GM23338 (cell line): ENCODE results near the gene MYO16. TPM values are rescaled to one million over a fixed set of nuclear protein-coding genes. Genes with fewer than 3 reads are reported as not detected.
A peak's percentile ranks its signal among the peaks of the same experiment; 100 is the strongest.

Source experiments
- ATAC-seq: fragments of 200-7000 bp; cut with Tn5 transposase; 3 replicates; pipeline ENCODE4 v1.9.1; 2020
- DNase-seq: peaks from one replicate; pipeline ENCODE4 v3.0.0-alpha.2; 2015; ENCODE audit warnings: low spot score
- H2AFZ ChIP-seq: fragments of 200-600 bp; sonication (generic); 2 replicates; pipeline ENCODE4 v1.8.0; 2016; ENCODE audit warnings: antibody characterized with exemption, mild to moderate bottlenecking, moderate library complexity
- H3F3A ChIP-seq: fragments of 200-600 bp; sonication (generic); replicated peaks from 2 replicates; pipeline ENCODE4 v1.8.0; 2017; ENCODE audit warnings: antibody characterized with exemption, mixed run types, low read depth
- H3K27ac ChIP-seq: fragments of 200-600 bp; sonication (generic); 2 replicates; pipeline ENCODE4 v1.6.1; 2016; ENCODE audit warnings: low read depth
- H3K27me3 ChIP-seq: fragments of 200-600 bp; sonication (generic); 2 replicates; pipeline ENCODE4 v1.8.0; 2016; ENCODE audit warnings: mild to moderate bottlenecking, mixed run types, moderate library complexity; ENCODE audit not compliant: insufficient read depth
- H3K36me3 ChIP-seq: fragments of 200-600 bp; sonication (generic); 2 replicates; pipeline ENCODE4 v1.8.0; 2016; ENCODE audit warnings: mild to moderate bottlenecking; ENCODE audit not compliant: insufficient read depth
- H3K4me1 ChIP-seq: fragments of 200-600 bp; sonication (generic); 2 replicates; pipeline ENCODE4 v1.8.0; 2016; ENCODE audit warnings: mild to moderate bottlenecking, moderate library complexity; ENCODE audit not compliant: insufficient read depth
- H3K4me2 ChIP-seq: fragments of 200-600 bp; sonication (generic); 2 replicates; pipeline ENCODE4 v1.7.1; 2017; ENCODE audit warnings: mixed run types
- H3K4me3 ChIP-seq: fragments of 200-600 bp; sonication (generic); 2 replicates; pipeline ENCODE4 v1.6.1; 2016; ENCODE audit warnings: mixed run types
- H3K79me2 ChIP-seq: fragments of 200-600 bp; sonication (generic); replicated peaks from 2 replicates; pipeline ENCODE4 v1.8.0; 2017; ENCODE audit warnings: mild to moderate bottlenecking; ENCODE audit not compliant: insufficient read depth
- H3K9me2 ChIP-seq: fragments of 200-600 bp; sonication (generic); 2 replicates; pipeline ENCODE4 v1.8.0; 2017; ENCODE audit not compliant: insufficient read depth
- H4K20me1 ChIP-seq: fragments of 200-600 bp; sonication (generic); replicated peaks from 2 replicates; pipeline ENCODE4 v1.8.0; 2017; ENCODE audit warnings: mild to moderate bottlenecking; ENCODE audit not compliant: insufficient read depth
- H3K27ac Mint-ChIP-seq: 2 replicates; pipeline ENCODE4 v1.8.0; 2020; ENCODE audit warnings: inconsistent platforms, mild to moderate bottlenecking, moderate library complexity, mixed read lengths
- H3K27me3 Mint-ChIP-seq: 3 replicates; pipeline ENCODE4 v1.8.0; 2022; ENCODE audit warnings: low read depth, mild to moderate bottlenecking, moderate library complexity, mixed read lengths, inconsistent platforms; ENCODE audit not compliant: insufficient read depth, poor library complexity
- H3K36me3 Mint-ChIP-seq: 3 replicates; pipeline ENCODE4 v1.8.0; 2021; ENCODE audit warnings: low read depth, mild to moderate bottlenecking, inconsistent platforms, moderate library complexity, mixed read lengths
- H3K4me1 Mint-ChIP-seq: 3 replicates; pipeline ENCODE4 v1.8.0; 2020; ENCODE audit warnings: mild to moderate bottlenecking, inconsistent platforms, mixed read lengths
- H3K4me3 Mint-ChIP-seq: 3 replicates; pipeline ENCODE4 v1.8.0; 2021; ENCODE audit warnings: moderate library complexity, mild to moderate bottlenecking, inconsistent platforms, mixed read lengths
- H3K9me3 Mint-ChIP-seq: 3 replicates; pipeline ENCODE4 v1.8.0; 2020; ENCODE audit warnings: moderate library complexity, mild to moderate bottlenecking, inconsistent platforms, mixed read lengths
- EZH2 ChIP-seq: fragments of 200-600 bp; sonication (generic); IDR thresholded peaks from one replicate; pipeline ENCODE4 v1.8.0; 2017; ENCODE audit warnings: antibody characterized with exemption, mild to moderate bottlenecking, low read depth; ENCODE audit not compliant: unreplicated experiment
- JUNB ChIP-seq: IDR thresholded peaks from one replicate; pipeline ENCODE4 v1.6.1; 2016; ENCODE audit warnings: antibody characterized with exemption; ENCODE audit not compliant: unreplicated experiment
- NANOG ChIP-seq: IDR thresholded peaks from 2 replicates; pipeline ENCODE4 v1.6.1; 2016; ENCODE audit warnings: antibody characterized with exemption, borderline replicate concordance
- POLR2AphosphoS5 ChIP-seq: IDR thresholded peaks from 2 replicates; pipeline ENCODE4 v1.6.1; 2016; ENCODE audit warnings: antibody characterized with exemption, low read depth
- STAT1 ChIP-seq: IDR thresholded peaks from one replicate; pipeline ENCODE4 v1.6.1; 2016; ENCODE audit warnings: antibody characterized with exemption; ENCODE audit not compliant: unreplicated experiment
- ZNF114 ChIP-seq: fragments of 250-450 bp; sonication (Bioruptor Pico); IDR thresholded peaks from 2 replicates; pipeline ENCODE4 v1.5.0; 2020; ENCODE audit warnings: mild to moderate bottlenecking, moderate library complexity
- polyA plus RNA-seq: library from polyadenylated mRNA; unstranded; fragments of >200 nt; fragmentation: Nextera tagmentation; extraction: Ambion mirVana; gene quantifications from 2 replicates; pipeline ENCODE4 v1.2.1, GENCODE V29; 2016
- total RNA-seq: library from RNA; depleted of rRNA; stranded (reverse); fragments of >200 nt; shearing (Covaris generic); gene quantifications from 2 replicates; pipeline ENCODE4 v1.2.3, GENCODE V29; 2014
- TF ChIP-seq, protein P1 (sequence below): IDR thresholded peaks from one replicate; pipeline ENCODE4 v1.6.1; 2018; ENCODE audit warnings: antibody characterized with exemption; ENCODE audit not compliant: unreplicated experiment
- TF ChIP-seq, protein P2 (sequence below), 2 experiments: fragments of 200-600 bp in 1 of 2; sonication (generic) in 1 of 2; conservative IDR thresholded peaks; 2 replicates each; pipeline versions ENCODE4 v1.5.1 to v1.6.1; 2016 to 2017; ENCODE audit warnings: antibody characterized with exemption in 2 of 2, low read depth in 2 of 2, mild to moderate bottlenecking in 2 of 2, moderate library complexity in 1 of 2
- TF ChIP-seq, protein P3 (sequence below): fragments of 250-450 bp; sonication (Bioruptor Pico); IDR thresholded peaks from 2 replicates; pipeline ENCODE4 v1.5.0; 2020; ENCODE audit warnings: mild to moderate bottlenecking, moderate library complexity

MYO16 gene
- total and polyA plus RNA-seq, 2 experiments from 2014 or later, result 0.10 to 0.13 TPM

DNA sequence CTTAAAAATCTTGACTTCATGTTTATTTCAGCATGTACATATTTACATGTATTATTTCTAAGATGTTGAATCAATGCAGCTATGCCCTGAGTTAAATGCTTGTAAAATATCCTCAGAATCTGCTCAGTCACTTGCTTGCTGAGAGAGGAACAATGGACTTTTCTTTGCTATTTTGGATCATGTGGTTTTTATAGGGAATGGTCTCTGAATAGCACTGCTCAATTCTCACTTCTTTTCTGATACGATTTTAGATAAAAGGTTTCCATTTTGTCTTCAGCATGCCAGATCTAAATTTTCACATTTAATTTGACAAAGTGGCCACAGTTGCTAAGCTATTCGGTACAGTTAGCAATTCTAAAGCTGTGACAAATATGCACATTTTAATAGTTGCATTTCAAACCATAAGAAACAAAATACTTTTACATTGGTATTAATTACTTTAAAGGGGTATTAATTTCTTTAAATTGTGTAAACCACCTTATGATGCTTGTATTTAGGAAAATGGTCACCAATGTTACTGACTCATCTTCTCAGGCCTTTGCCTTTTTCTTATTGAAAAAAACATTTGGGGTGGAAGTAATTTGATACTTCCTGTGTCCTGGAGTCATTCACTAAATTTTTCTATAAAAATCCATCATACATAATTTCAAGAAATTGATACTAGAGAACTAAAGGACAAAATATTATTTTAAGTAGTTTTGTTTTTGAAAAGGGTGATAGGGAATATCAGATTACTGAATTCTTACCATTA, 113.5 kb downstream of the MYO16 start:
- Histone ChIP-seq H3K4me1 (peaks cover 8% of the 10 kb centered on the region; the same call in 1 of the 2 replicates), H3K9me2 (no peaks in the 10 kb centered on the region), H3K27me3 (no peaks in the 10 kb centered on the region), H3K4me2 (0 out of 2 replicates have a peak overlapping the region, but pooled peaks have one; percentile 10), H2AFZ (peak overlapping the region; percentile 43; the same call in 1 of the 2 replicates), H3K27ac (no peak overlapping the region), H3F3A (no peaks in the 10 kb centered on the region), H3K79me2 (no peaks in the 10 kb centered on the region), H4K20me1 (no peaks in the 10 kb centered on the region), H3K4me3 (no peak overlapping the region), H3K36me3 (no peaks in the 10 kb centered on the region)
- ATAC-seq (no peak), DNase-seq (no peak)
- peaks cover 7% of the 10 kb centered on the region for H3K4me1 Mint-ChIP-seq
- TF ChIP-seq, protein P1, sequence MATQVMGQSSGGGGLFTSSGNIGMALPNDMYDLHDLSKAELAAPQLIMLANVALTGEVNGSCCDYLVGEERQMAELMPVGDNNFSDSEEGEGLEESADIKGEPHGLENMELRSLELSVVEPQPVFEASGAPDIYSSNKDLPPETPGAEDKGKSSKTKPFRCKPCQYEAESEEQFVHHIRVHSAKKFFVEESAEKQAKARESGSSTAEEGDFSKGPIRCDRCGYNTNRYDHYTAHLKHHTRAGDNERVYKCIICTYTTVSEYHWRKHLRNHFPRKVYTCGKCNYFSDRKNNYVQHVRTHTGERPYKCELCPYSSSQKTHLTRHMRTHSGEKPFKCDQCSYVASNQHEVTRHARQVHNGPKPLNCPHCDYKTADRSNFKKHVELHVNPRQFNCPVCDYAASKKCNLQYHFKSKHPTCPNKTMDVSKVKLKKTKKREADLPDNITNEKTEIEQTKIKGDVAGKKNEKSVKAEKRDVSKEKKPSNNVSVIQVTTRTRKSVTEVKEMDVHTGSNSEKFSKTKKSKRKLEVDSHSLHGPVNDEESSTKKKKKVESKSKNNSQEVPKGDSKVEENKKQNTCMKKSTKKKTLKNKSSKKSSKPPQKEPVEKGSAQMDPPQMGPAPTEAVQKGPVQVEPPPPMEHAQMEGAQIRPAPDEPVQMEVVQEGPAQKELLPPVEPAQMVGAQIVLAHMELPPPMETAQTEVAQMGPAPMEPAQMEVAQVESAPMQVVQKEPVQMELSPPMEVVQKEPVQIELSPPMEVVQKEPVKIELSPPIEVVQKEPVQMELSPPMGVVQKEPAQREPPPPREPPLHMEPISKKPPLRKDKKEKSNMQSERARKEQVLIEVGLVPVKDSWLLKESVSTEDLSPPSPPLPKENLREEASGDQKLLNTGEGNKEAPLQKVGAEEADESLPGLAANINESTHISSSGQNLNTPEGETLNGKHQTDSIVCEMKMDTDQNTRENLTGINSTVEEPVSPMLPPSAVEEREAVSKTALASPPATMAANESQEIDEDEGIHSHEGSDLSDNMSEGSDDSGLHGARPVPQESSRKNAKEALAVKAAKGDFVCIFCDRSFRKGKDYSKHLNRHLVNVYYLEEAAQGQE, result no peak
- TF ChIP-seq ZNF114 (CRISPR knock-in tag), result no peak
- TF ChIP-seq JUNB, result no peak
- no peaks in the 10 kb centered on the region for H3K27me3 Mint-ChIP-seq
- H3K9me3 Mint-ChIP-seq, result peaks cover 30% of the 10 kb centered on the region
- no peak overlapping the region for H3K4me3 Mint-ChIP-seq
- H3K36me3 Mint-ChIP-seq, result peaks cover 14% of the 10 kb centered on the region; the same call in 2 of the 3 replicates
- peak overlapping the region; percentile 84 for H3K27ac Mint-ChIP-seq

DNA sequence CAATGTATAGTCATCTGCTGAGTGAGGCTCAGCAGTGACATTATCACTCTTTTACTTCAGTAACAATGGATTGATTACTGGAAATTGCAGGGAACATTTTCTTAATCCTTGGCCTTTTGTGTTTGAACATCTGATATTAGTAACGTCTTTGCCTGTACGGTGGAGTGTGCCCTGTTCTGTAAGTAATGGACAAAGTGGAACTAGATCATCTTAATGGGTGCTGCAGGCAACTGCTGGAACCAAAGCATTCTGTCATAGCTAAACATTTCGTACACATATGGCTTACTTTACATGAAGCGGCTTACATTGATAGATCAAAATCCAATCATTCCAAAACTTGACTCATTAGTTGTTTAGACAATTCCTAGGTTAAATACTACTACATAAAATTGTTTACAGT, 114.1 kb downstream of the MYO16 start:
- H2AFZ ChIP-seq, result no peak overlapping the region
- DNase-seq (no peak), ATAC-seq (no peak)
- no peaks in the 10 kb centered on the region for H3K9me2 ChIP-seq
- peaks cover 14% of the 10 kb centered on the region; the same call in 2 of the 3 replicates for H3K36me3 Mint-ChIP-seq
- no peaks in the 10 kb centered on the region for H3K79me2 ChIP-seq
- H3K4me1 ChIP-seq, result peaks cover 8% of the 10 kb centered on the region; the same call in 1 of the 2 replicates
- no peak overlapping the region for H3K4me2 ChIP-seq
- H3K4me3 ChIP-seq, result no peak overlapping the region
- peak overlapping the region; percentile 10; the same call in 1 of the 2 replicates for H3K27ac Mint-ChIP-seq
- H3K27ac ChIP-seq, result no peak overlapping the region
- no peaks in the 10 kb centered on the region for H4K20me1 ChIP-seq
- H3K36me3 ChIP-seq, result no peaks in the 10 kb centered on the region
- no peak overlapping the region for H3K4me3 Mint-ChIP-seq
- no peaks in the 10 kb centered on the region for H3K27me3 Mint-ChIP-seq
- H3K27me3 ChIP-seq, result no peaks in the 10 kb centered on the region
- no peaks in the 10 kb centered on the region for H3F3A ChIP-seq
- peaks cover 7% of the 10 kb centered on the region for H3K4me1 Mint-ChIP-seq
- H3K9me3 Mint-ChIP-seq, result peaks cover 30% of the 10 kb centered on the region
- TF ChIP-seq NANOG (no peak), JUNB (no peak), STAT1 (no peak), EZH2 (no peak), POLR2AphosphoS5 (no peak), ZNF114 (CRISPR knock-in tag) (no peak)
- TF ChIP-seq, protein P2, sequence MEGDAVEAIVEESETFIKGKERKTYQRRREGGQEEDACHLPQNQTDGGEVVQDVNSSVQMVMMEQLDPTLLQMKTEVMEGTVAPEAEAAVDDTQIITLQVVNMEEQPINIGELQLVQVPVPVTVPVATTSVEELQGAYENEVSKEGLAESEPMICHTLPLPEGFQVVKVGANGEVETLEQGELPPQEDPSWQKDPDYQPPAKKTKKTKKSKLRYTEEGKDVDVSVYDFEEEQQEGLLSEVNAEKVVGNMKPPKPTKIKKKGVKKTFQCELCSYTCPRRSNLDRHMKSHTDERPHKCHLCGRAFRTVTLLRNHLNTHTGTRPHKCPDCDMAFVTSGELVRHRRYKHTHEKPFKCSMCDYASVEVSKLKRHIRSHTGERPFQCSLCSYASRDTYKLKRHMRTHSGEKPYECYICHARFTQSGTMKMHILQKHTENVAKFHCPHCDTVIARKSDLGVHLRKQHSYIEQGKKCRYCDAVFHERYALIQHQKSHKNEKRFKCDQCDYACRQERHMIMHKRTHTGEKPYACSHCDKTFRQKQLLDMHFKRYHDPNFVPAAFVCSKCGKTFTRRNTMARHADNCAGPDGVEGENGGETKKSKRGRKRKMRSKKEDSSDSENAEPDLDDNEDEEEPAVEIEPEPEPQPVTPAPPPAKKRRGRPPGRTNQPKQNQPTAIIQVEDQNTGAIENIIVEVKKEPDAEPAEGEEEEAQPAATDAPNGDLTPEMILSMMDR (conservative IDR thresholded peaks at IDR 0.05; ENCODE audit: low read depth in 2 of 2), result no peak
- TF ChIP-seq, protein P3, sequence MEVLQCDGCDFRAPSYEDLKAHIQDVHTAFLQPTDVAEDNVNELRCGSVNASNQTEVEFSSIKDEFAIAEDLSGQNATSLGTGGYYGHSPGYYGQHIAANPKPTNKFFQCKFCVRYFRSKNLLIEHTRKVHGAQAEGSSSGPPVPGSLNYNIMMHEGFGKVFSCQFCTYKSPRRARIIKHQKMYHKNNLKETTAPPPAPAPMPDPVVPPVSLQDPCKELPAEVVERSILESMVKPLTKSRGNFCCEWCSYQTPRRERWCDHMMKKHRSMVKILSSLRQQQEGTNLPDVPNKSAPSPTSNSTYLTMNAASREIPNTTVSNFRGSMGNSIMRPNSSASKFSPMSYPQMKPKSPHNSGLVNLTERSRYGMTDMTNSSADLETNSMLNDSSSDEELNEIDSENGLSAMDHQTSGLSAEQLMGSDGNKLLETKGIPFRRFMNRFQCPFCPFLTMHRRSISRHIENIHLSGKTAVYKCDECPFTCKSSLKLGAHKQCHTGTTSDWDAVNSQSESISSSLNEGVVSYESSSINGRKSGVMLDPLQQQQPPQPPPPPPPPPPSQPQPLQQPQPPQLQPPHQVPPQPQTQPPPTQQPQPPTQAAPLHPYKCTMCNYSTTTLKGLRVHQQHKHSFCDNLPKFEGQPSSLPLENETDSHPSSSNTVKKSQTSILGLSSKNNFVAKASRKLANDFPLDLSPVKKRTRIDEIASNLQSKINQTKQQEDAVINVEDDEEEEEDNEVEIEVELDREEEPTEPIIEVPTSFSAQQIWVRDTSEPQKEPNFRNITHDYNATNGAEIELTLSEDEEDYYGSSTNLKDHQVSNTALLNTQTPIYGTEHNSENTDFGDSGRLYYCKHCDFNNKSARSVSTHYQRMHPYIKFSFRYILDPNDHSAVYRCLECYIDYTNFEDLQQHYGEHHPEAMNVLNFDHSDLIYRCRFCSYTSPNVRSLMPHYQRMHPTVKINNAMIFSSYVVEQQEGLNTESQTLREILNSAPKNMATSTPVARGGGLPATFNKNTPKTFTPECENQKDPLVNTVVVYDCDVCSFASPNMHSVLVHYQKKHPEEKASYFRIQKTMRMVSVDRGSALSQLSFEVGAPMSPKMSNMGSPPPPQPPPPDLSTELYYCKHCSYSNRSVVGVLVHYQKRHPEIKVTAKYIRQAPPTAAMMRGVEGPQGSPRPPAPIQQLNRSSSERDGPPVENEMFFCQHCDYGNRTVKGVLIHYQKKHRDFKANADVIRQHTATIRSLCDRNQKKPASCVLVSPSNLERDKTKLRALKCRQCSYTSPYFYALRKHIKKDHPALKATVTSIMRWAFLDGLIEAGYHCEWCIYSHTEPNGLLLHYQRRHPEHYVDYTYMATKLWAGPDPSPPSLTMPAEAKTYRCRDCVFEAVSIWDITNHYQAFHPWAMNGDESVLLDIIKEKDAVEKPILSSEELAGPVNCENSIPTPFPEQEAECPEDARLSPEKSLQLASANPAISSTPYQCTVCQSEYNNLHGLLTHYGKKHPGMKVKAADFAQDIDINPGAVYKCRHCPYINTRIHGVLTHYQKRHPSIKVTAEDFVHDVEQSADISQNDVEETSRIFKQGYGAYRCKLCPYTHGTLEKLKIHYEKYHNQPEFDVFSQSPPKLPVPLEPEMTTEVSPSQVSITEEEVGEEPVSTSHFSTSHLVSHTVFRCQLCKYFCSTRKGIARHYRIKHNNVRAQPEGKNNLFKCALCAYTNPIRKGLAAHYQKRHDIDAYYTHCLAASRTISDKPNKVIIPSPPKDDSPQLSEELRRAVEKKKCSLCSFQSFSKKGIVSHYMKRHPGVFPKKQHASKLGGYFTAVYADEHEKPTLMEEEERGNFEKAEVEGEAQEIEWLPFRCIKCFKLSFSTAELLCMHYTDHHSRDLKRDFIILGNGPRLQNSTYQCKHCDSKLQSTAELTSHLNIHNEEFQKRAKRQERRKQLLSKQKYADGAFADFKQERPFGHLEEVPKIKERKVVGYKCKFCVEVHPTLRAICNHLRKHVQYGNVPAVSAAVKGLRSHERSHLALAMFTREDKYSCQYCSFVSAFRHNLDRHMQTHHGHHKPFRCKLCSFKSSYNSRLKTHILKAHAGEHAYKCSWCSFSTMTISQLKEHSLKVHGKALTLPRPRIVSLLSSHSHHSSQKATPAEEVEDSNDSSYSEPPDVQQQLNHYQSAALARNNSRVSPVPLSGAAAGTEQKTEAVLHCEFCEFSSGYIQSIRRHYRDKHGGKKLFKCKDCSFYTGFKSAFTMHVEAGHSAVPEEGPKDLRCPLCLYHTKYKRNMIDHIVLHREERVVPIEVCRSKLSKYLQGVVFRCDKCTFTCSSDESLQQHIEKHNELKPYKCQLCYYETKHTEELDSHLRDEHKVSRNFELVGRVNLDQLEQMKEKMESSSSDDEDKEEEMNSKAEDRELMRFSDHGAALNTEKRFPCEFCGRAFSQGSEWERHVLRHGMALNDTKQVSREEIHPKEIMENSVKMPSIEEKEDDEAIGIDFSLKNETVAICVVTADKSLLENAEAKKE (CRISPR knock-in tag), result no peak
